IMR-90 (cell line): Measurements from ENCODE around the gene TEX13A. TPM values are rescaled to one million over a fixed set of nuclear protein-coding genes. Genes with fewer than 3 reads are reported as not detected.

Experiments used
- ATAC-seq: fragments of 200-7000 bp; cut with Tn5 transposase; 2 replicates; pipeline ENCODE4 v1.9.1; 2020; ENCODE audit warnings: low read depth, mild to moderate bottlenecking, moderate library complexity
- BruUV-seq: library from RNA; stranded (reverse); fragments of 400-500 nt; replicated peaks from 2 replicates; lab custom pipeline; 2021; lab: Mats Ljungman, UMichigan
- CTCF ChIA-PET: fragments of 300-600 bp; formaldehyde crosslinking; extraction: SDS; loops from one replicate; lab custom pipeline; 2021; ENCODE audit warnings: antibody characterized with exemption; lab: Yijun Ruan, JAX
- POLR2A ChIA-PET: fragments of 300-600 bp; sonication (Branson Sonifier 250); formaldehyde crosslinking; loops from one replicate; lab custom pipeline; 2022; ENCODE audit warnings: antibody characterized with exemption; ENCODE audit not compliant: unreplicated experiment; lab: Charles Lee
- DNase-seq: peaks from one replicate; pipeline ENCODE4 v3.0.0; 2013
- H2AFZ ChIP-seq: replicated peaks from 2 replicates; pipeline ENCODE3; 2013; ENCODE audit warnings: low read length, mild to moderate bottlenecking; ENCODE audit not compliant: poor library complexity
- H2AK5ac ChIP-seq: 2 replicates; pipeline ENCODE4 v1.6.1; 2013; ENCODE audit warnings: low read depth, low read length, inconsistent platforms
- H2AK9ac ChIP-seq: replicated peaks from 2 replicates; pipeline ENCODE3; 2013; ENCODE audit warnings: mild to moderate bottlenecking, low read depth, low read length, moderate library complexity; ENCODE audit not compliant: poor library complexity
- H2BK120ac ChIP-seq: 2 replicates; pipeline ENCODE4 v1.6.1; 2013; ENCODE audit warnings: low read depth, low read length, inconsistent platforms
- H2BK15ac ChIP-seq: 3 replicates; pipeline ENCODE4 v1.6.1; 2013; ENCODE audit warnings: low read depth, low read length, inconsistent platforms
- H2BK20ac ChIP-seq: 2 replicates; pipeline ENCODE4 v1.6.1; 2013; ENCODE audit warnings: low read depth, mild to moderate bottlenecking, inconsistent platforms, low read length, moderate library complexity
- H2BK5ac ChIP-seq: 2 replicates; pipeline ENCODE4 v1.6.1; 2013; ENCODE audit warnings: mild to moderate bottlenecking, low read depth, low read length, inconsistent platforms; ENCODE audit not compliant: poor library complexity, severe bottlenecking
- H3K14ac ChIP-seq: replicated peaks from 2 replicates; pipeline ENCODE4 v1.6.1; 2013; ENCODE audit warnings: low read depth, low read length, inconsistent platforms
- H3K18ac ChIP-seq: 2 replicates; pipeline ENCODE4 v1.6.1; 2013; ENCODE audit warnings: low read depth, low read length, control low read depth
- H3K23ac ChIP-seq: 2 replicates; pipeline ENCODE4 v1.6.1; 2013; ENCODE audit warnings: low read depth, low read length, inconsistent platforms
- H3K27ac ChIP-seq: 2 replicates; pipeline ENCODE4 v1.5.1; 2013; ENCODE audit warnings: mild to moderate bottlenecking, control low read depth, low read length; ENCODE audit not compliant: insufficient read depth
- H3K27me3 ChIP-seq: 2 replicates; pipeline ENCODE4 v1.6.1; 2013; ENCODE audit warnings: low read length; ENCODE audit not compliant: control insufficient read depth, insufficient read depth
- H3K36me3 ChIP-seq: 2 replicates; pipeline ENCODE4 v1.6.1; 2013; ENCODE audit warnings: low read length, mixed read lengths; ENCODE audit not compliant: control insufficient read depth, insufficient read depth
- H3K4ac ChIP-seq: 2 replicates; pipeline ENCODE4 v1.6.1; 2013; ENCODE audit warnings: low read depth, low read length, inconsistent platforms
- H3K4me1 ChIP-seq: 2 replicates; pipeline ENCODE4 v1.6.1; 2013; ENCODE audit warnings: low read length, mixed read lengths; ENCODE audit not compliant: control insufficient read depth, insufficient read depth
- H3K4me2 ChIP-seq: 2 replicates; pipeline ENCODE4 v1.6.1; 2013; ENCODE audit warnings: low read depth, mild to moderate bottlenecking, control low read depth, low read length, moderate library complexity
- H3K4me3 ChIP-seq: 2 replicates; pipeline ENCODE4 v1.5.1; 2013; ENCODE audit warnings: low read depth, mild to moderate bottlenecking, control low read depth, low read length, moderate library complexity; ENCODE audit not compliant: insufficient read depth
- H3K56ac ChIP-seq: 2 replicates; pipeline ENCODE4 v1.6.1; 2013; ENCODE audit warnings: low read length, inconsistent platforms; ENCODE audit not compliant: insufficient read depth; ENCODE audit errors: extremely low read depth
- H3K79me1 ChIP-seq, 2 experiments: 2 replicates each; pipeline ENCODE4 v1.6.1; 2013; ENCODE audit warnings: low read length in 2 of 2, inconsistent platforms in 1 of 2, low read depth in 1 of 2
- H3K9ac ChIP-seq: 2 replicates; pipeline ENCODE4 v1.6.1; 2013; ENCODE audit warnings: low read depth, low read length, control low read depth
- H3K9me1 ChIP-seq: 2 replicates; pipeline ENCODE4 v1.6.1; 2013; ENCODE audit warnings: low read length, inconsistent platforms; ENCODE audit not compliant: insufficient read depth
- H3K9me3 ChIP-seq: 2 replicates; pipeline ENCODE4 v1.6.1; 2013; ENCODE audit warnings: low read length; ENCODE audit not compliant: control insufficient read depth, insufficient read depth
- H4K20me1 ChIP-seq: 2 replicates; pipeline ENCODE4 v1.6.1; 2013; ENCODE audit warnings: low read length, inconsistent platforms; ENCODE audit not compliant: insufficient read depth
- H4K5ac ChIP-seq: 2 replicates; pipeline ENCODE4 v1.6.1; 2013; ENCODE audit warnings: mild to moderate bottlenecking, low read depth, low read length, control low read depth
- H4K8ac ChIP-seq, 2 experiments: 2 replicates each; pipeline ENCODE4 v1.6.1; 2013; ENCODE audit warnings: low read depth in 2 of 2, low read length in 2 of 2, control low read depth in 1 of 2, inconsistent platforms in 1 of 2
- H4K91ac ChIP-seq: 2 replicates; pipeline ENCODE4 v1.6.1; 2013; ENCODE audit warnings: low read depth, low read length, inconsistent platforms; ENCODE audit not compliant: insufficient read depth
- BHLHE40 ChIP-seq: fragments of 150-350 bp; IDR thresholded peaks from 2 replicates; pipeline ENCODE4 v1.6.1; 2016; ENCODE audit warnings: mild to moderate bottlenecking, low read depth, low read length
- CEBPB ChIP-seq: IDR thresholded peaks from 2 replicates; pipeline ENCODE4 v1.6.1; 2012; ENCODE audit warnings: low read depth, low read length, improper control_type of control experiment
- CHD1 ChIP-seq: IDR thresholded peaks from 2 replicates; pipeline ENCODE4 v1.6.1; 2012; ENCODE audit warnings: low read depth, low read length, improper control_type of control experiment
- FOS ChIP-seq: fragments of 150-350 bp; IDR thresholded peaks from 2 replicates; pipeline ENCODE4 v1.6.1; 2016; ENCODE audit warnings: low read depth, low read length
- MAFK ChIP-seq: IDR thresholded peaks from 2 replicates; pipeline ENCODE4 v1.6.1; 2012; ENCODE audit warnings: low read depth, low read length, improper control_type of control experiment
- MAZ ChIP-seq: IDR thresholded peaks from 2 replicates; pipeline ENCODE4 v1.6.1; 2012; ENCODE audit warnings: low read depth, mild to moderate bottlenecking, low read length, improper control_type of control experiment, moderate library complexity, borderline replicate concordance
- MXI1 ChIP-seq: IDR thresholded peaks from 2 replicates; pipeline ENCODE4 v1.6.1; 2012; ENCODE audit warnings: low read depth, mild to moderate bottlenecking, low read length, moderate library complexity, borderline replicate concordance
- NFE2L2 ChIP-seq: fragments of 150-350 bp; IDR thresholded peaks from 2 replicates; pipeline ENCODE4 v1.6.1; 2016; ENCODE audit warnings: low read depth, mild to moderate bottlenecking, low read length
- POLR2A ChIP-seq: IDR thresholded peaks from 2 replicates; pipeline ENCODE4 v1.6.1; 2012; ENCODE audit warnings: mild to moderate bottlenecking, low read depth, low read length
- RAD21 ChIP-seq: IDR thresholded peaks from 2 replicates; pipeline ENCODE4 v1.6.1; 2012; ENCODE audit warnings: low read length, improper control_type of control experiment
- RCOR1 ChIP-seq: IDR thresholded peaks from 2 replicates; pipeline ENCODE4 v1.6.1; 2012; ENCODE audit warnings: mild to moderate bottlenecking, low read length, improper control_type of control experiment; ENCODE audit not compliant: insufficient replicate concordance
- RFX5 ChIP-seq: IDR thresholded peaks from 2 replicates; pipeline ENCODE4 v1.8.0; 2012; ENCODE audit warnings: low read depth, mild to moderate bottlenecking, low read length, moderate library complexity
- SMC3 ChIP-seq: fragments of 150-350 bp; IDR thresholded peaks from 2 replicates; pipeline ENCODE4 v1.6.1; 2016; ENCODE audit warnings: low read depth, mild to moderate bottlenecking, antibody characterized with exemption, low read length, moderate library complexity
- WGBS, 2 experiments: methylation state at CpG; one replicate each; pipeline versions ENCODE4 v1.1.5 to v1.1.7; 2013; ENCODE audit warnings: missing lambda C conversion rate in 2 of 2; ENCODE audit not compliant: insufficient read length in 1 of 2; ENCODE audit errors: extremely low coverage in 2 of 2; 5-methylcytosine and 5-hydroxymethylcytosine counted together
- dilution Hi-C: fragments of 300-500 bp; cut with HindIII; formaldehyde crosslinking; loops from one replicate; pipeline ENCODE4 v1.14.3; 2018; ENCODE audit warnings: low sequenced_read_pairs; ENCODE audit not compliant: unreplicated experiment
- in situ Hi-C: fragments of 300-500 bp; cut with MboI; formaldehyde crosslinking; loops from 3 replicates; pipeline ENCODE4 v1.14.3; 2019; ENCODE audit warnings: low sequenced_read_pairs, inconsistent platforms, mixed read lengths
- intact Hi-C: fragments of 100-400 bp; cut with micrococcal nuclease; formaldehyde crosslinking; loops from 2 replicates; pipeline ENCODE4 v1.10.0; 2022
- polyA plus RNA-seq, 3 experiments: library from polyadenylated mRNA; depleted of rRNA; stranded (reverse); fragments of >200 nt; gene quantifications; 2 replicates each; pipeline ENCODE4 v1.2.3, GENCODE V29; 2012; ENCODE audit warnings: low replicate concordance in 1 of 3
- total RNA-seq: library from RNA; depleted of rRNA; stranded (reverse); fragments of >200 nt; gene quantifications from 2 replicates; pipeline ENCODE4 v1.2.3, GENCODE V29; 2012
- TF ChIP-seq, protein P1 (sequence below): conservative IDR thresholded peaks from 2 replicates; pipeline ENCODE4 v1.5.1; 2012; ENCODE audit warnings: mild to moderate bottlenecking, low read depth, low read length, improper control_type of control experiment
- TF ChIP-seq, protein P2 (sequence below): fragments of 150-350 bp; IDR thresholded peaks from 2 replicates; pipeline ENCODE4 v1.6.1; 2017; ENCODE audit warnings: mild to moderate bottlenecking, antibody characterized with exemption, low read length, low read depth
- TF ChIP-seq, protein P3 (sequence below): fragments of 150-350 bp; IDR thresholded peaks from 2 replicates; pipeline ENCODE4 v1.6.1; 2016; ENCODE audit warnings: low read depth, mild to moderate bottlenecking, low read length, moderate library complexity, borderline replicate concordance

Gene TEX13A
- total and polyA plus RNA-seq, 2 of the 4 experiments (the other 2 are of a cell fraction) = not detected

DNA sequence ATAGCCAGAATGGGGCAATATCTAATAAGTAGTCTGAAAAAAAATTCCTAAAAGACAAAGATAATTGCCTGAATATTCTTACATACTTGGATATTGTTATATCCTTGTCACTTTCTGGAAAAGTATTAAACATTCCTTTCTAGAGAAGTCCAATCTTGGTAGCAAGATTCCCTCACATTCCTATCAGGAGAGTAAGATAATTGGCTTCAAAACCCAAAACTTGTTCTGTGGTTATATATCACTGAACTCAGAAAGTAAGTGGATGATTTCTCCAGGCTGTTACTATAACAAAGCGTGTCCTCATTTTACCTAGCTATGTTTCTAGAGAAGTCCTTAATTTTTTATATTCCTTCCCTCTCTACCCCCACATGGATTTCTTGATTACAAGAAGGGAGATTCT, 46.0 kb upstream of the TEX13A start:
- H3K9ac ChIP-seq = no peak overlapping the region
- H3K79me1 ChIP-seq = no peaks in the 10 kb centered on the region
- H2AFZ ChIP-seq = no peak overlapping the region
- H4K5ac ChIP-seq = no peak overlapping the region
- DNase-seq (no peak), ATAC-seq (no peak)
- H2BK20ac ChIP-seq = no peak overlapping the region
- H2BK15ac ChIP-seq = no peak overlapping the region
- H3K27ac ChIP-seq = no peak overlapping the region
- no peaks in the 10 kb centered on the region for H4K20me1 ChIP-seq
- intact Hi-C loops (no loop called here), in situ Hi-C loops (no loop called here), dilution Hi-C loops (no loop called here)
- no TSS peak for BruUV-seq
- no peak overlapping the region for H2BK120ac ChIP-seq
- H3K4me3 ChIP-seq = no peak overlapping the region
- no peaks in the 10 kb centered on the region for H3K36me3 ChIP-seq
- H2AK9ac ChIP-seq = no peak overlapping the region
- no peaks in the 10 kb centered on the region for H3K9me3 ChIP-seq
- no peaks in the 10 kb centered on the region for H3K9me1 ChIP-seq
- H3K4me1 ChIP-seq = no peaks in the 10 kb centered on the region
- no peak overlapping the region for H4K91ac ChIP-seq
- H3K14ac ChIP-seq = no peak overlapping the region
- WGBS, 2 experiments = no CpG with 5 or more reads among the region's 1 CpG
- CTCF ChIA-PET = no interaction called here
- H3K4ac ChIP-seq = no peak overlapping the region
- H3K4me2 ChIP-seq = no peak overlapping the region
- H4K8ac ChIP-seq = no peak overlapping the region
- POLR2A ChIA-PET = no interaction called here
- H2AK5ac ChIP-seq = no peak overlapping the region
- H3K23ac ChIP-seq = no peak overlapping the region
- peaks cover 3% of the 10 kb centered on the region; the same call in 1 of the 2 replicates for H3K27me3 ChIP-seq
- no peak overlapping the region for H3K18ac ChIP-seq
- TF ChIP-seq RFX5 (no peak), CEBPB (no peak), CHD1 (no peak), RCOR1 (no peak), RAD21 (no peak), MXI1 (no peak), SMC3 (no peak), FOS (no peak), MAFK (no peak), MAZ (no peak), BHLHE40 (no peak), POLR2A (no peak), NFE2L2 (no peak)
- TF ChIP-seq, protein P1, sequence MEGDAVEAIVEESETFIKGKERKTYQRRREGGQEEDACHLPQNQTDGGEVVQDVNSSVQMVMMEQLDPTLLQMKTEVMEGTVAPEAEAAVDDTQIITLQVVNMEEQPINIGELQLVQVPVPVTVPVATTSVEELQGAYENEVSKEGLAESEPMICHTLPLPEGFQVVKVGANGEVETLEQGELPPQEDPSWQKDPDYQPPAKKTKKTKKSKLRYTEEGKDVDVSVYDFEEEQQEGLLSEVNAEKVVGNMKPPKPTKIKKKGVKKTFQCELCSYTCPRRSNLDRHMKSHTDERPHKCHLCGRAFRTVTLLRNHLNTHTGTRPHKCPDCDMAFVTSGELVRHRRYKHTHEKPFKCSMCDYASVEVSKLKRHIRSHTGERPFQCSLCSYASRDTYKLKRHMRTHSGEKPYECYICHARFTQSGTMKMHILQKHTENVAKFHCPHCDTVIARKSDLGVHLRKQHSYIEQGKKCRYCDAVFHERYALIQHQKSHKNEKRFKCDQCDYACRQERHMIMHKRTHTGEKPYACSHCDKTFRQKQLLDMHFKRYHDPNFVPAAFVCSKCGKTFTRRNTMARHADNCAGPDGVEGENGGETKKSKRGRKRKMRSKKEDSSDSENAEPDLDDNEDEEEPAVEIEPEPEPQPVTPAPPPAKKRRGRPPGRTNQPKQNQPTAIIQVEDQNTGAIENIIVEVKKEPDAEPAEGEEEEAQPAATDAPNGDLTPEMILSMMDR = no peak
- TF ChIP-seq, protein P2, sequence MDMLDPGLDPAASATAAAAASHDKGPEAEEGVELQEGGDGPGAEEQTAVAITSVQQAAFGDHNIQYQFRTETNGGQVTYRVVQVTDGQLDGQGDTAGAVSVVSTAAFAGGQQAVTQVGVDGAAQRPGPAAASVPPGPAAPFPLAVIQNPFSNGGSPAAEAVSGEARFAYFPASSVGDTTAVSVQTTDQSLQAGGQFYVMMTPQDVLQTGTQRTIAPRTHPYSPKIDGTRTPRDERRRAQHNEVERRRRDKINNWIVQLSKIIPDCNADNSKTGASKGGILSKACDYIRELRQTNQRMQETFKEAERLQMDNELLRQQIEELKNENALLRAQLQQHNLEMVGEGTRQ = no peak
- TF ChIP-seq, protein P3, sequence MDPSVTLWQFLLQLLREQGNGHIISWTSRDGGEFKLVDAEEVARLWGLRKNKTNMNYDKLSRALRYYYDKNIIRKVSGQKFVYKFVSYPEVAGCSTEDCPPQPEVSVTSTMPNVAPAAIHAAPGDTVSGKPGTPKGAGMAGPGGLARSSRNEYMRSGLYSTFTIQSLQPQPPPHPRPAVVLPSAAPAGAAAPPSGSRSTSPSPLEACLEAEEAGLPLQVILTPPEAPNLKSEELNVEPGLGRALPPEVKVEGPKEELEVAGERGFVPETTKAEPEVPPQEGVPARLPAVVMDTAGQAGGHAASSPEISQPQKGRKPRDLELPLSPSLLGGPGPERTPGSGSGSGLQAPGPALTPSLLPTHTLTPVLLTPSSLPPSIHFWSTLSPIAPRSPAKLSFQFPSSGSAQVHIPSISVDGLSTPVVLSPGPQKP = no peak
- no peak overlapping the region for H3K56ac ChIP-seq
- H2BK5ac ChIP-seq = no peak overlapping the region
